ENCODE results near the gene NELL2.

DNA sequence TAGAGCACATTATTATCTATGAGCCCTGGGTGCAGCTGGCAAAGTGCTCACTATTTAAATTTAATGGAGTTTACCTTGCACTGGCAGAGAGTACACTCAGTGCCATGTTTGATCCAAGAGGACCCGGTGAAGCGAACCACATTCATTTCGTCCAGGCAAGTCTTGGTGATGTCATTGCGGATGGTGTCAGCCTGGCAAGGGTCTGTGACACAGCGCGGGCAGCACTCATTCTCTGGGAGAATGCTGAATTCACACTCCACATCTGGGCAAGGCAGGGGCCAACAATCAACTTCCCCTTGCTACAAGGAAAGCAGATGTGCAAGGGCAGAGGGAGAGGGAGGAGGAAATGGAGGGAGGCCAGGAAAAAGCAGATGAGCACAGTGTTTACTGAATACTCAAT, 356.2 kb downstream of the NELL2 start:
- TF ChIP-seq POLR2AphosphoS5 (IDR thresholded peaks at IDR 0.05; ENCODE audit: low read depth) = no peak
- TF ChIP-seq, protein P1, sequence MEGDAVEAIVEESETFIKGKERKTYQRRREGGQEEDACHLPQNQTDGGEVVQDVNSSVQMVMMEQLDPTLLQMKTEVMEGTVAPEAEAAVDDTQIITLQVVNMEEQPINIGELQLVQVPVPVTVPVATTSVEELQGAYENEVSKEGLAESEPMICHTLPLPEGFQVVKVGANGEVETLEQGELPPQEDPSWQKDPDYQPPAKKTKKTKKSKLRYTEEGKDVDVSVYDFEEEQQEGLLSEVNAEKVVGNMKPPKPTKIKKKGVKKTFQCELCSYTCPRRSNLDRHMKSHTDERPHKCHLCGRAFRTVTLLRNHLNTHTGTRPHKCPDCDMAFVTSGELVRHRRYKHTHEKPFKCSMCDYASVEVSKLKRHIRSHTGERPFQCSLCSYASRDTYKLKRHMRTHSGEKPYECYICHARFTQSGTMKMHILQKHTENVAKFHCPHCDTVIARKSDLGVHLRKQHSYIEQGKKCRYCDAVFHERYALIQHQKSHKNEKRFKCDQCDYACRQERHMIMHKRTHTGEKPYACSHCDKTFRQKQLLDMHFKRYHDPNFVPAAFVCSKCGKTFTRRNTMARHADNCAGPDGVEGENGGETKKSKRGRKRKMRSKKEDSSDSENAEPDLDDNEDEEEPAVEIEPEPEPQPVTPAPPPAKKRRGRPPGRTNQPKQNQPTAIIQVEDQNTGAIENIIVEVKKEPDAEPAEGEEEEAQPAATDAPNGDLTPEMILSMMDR (IDR thresholded peaks at IDR 0.05; ENCODE audit: insufficient read depth, low read length) = no peak
